ENCODE data around the gene RAVER2. TPM values are rescaled to one million over a fixed set of nuclear protein-coding genes. Genes with fewer than 3 reads are reported as not detected.

Gene RAVER2
- total RNA-seq, 1 experiment from 2014 or later, result 20.3 TPM

- ChIA-PET CTCF (no interaction called here), POLR2A (interaction anchor here (0.6 kb wide), 1 partner anchor 351 kb away, joined by 4 read pairs; no protein-coding TSS in a partner anchor)
- Mint-ChIP-seq H3K36me3 (peaks cover 10% of the 10 kb centered on the region), H3K27me3 (ENCODE audit: low read depth) (no peaks in the 10 kb centered on the region), H3K4me1 (no peaks in the 10 kb centered on the region), H3K4me3 (no peak overlapping the region), H3K9me3 (no peaks in the 10 kb centered on the region), H3K27ac (no peak overlapping the region)
- ATAC-seq (no peak), DNase-seq (ENCODE audit: low spot score) (no peak)
- TF ChIP-seq ZNF138 (CRISPR knock-in tag; conservative IDR thresholded peaks at IDR 0.05) (no peak), GTF2I (CRISPR knock-in tag; conservative IDR thresholded peaks at IDR 0.05) (no peak), ZNF416 (CRISPR knock-in tag; IDR thresholded peaks at IDR 0.05) (no peak), CDX4 (CRISPR knock-in tag; IDR thresholded peaks at IDR 0.05; ENCODE audit: borderline replicate concordance) (no peak)
These were observed 102.8 kb downstream of the RAVER2 start for GRCh38 chr1:64847666-64848065.

GRCh38 chr1:64848136-64848535, 103.3 kb downstream of the RAVER2 start:
- no peak overlapping the region for H3K4me3 Mint-ChIP-seq
- H3K27me3 Mint-ChIP-seq (ENCODE audit: low read depth), result no peaks in the 10 kb centered on the region
- ATAC-seq, result no peak
- no peaks in the 10 kb centered on the region for H3K9me3 Mint-ChIP-seq
- no peak for DNase-seq (ENCODE audit: low spot score)
- H3K36me3 Mint-ChIP-seq, result peaks cover 10% of the 10 kb centered on the region
- CTCF ChIA-PET, result no interaction called here
- H3K27ac Mint-ChIP-seq, result no peak overlapping the region
- H3K4me1 Mint-ChIP-seq, result no peaks in the 10 kb centered on the region
- POLR2A ChIA-PET, result interaction anchor here (0.6 kb wide), 1 partner anchor 351 kb away, joined by 4 read pairs; no protein-coding TSS in a partner anchor
- TF ChIP-seq TEAD1 (CRISPR knock-in tag; IDR thresholded peaks at IDR 0.05) (no peak), HMGXB4 (CRISPR knock-in tag; IDR thresholded peaks at IDR 0.05) (no peak), NFYB (CRISPR knock-in tag; conservative IDR thresholded peaks at IDR 0.05; ENCODE audit: low read depth) (no peak), ZNF121 (CRISPR knock-in tag; IDR thresholded peaks at IDR 0.05) (no peak), ZNF219 (CRISPR knock-in tag; IDR thresholded peaks at IDR 0.05; ENCODE audit: borderline replicate concordance) (no peak), CTCF (IDR thresholded peaks at IDR 0.05) (no peak), RORB (CRISPR knock-in tag; IDR thresholded peaks at IDR 0.05) (no peak), NFATC4 (CRISPR knock-in tag; IDR thresholded peaks at IDR 0.05) (no peak), AR (CRISPR knock-in tag; IDR thresholded peaks at IDR 0.05) (no peak), ZSCAN18 (CRISPR knock-in tag; IDR thresholded peaks at IDR 0.05) (no peak), USF1 (CRISPR knock-in tag; IDR thresholded peaks at IDR 0.05) (no peak), ELF4 (CRISPR knock-in tag; IDR thresholded peaks at IDR 0.05; ENCODE audit: low read depth) (no peak), FOXP4 (CRISPR knock-in tag; IDR thresholded peaks at IDR 0.05) (no peak), TCF7 (CRISPR knock-in tag; IDR thresholded peaks at IDR 0.05; ENCODE audit: low read depth) (no peak), SOX15 (CRISPR knock-in tag; IDR thresholded peaks at IDR 0.05) (no peak), MAX (CRISPR knock-in tag; IDR thresholded peaks at IDR 0.05) (no peak), ZNF416 (CRISPR knock-in tag; IDR thresholded peaks at IDR 0.05) (no peak)
